Measurements from ENCODE around the gene DHX35. TPM values are rescaled to one million over a fixed set of nuclear protein-coding genes. Genes with fewer than 3 reads are reported as not detected.

Gene DHX35
- total RNA-seq, 1 experiment from 2014 or later, result 11.2 TPM

DNA sequence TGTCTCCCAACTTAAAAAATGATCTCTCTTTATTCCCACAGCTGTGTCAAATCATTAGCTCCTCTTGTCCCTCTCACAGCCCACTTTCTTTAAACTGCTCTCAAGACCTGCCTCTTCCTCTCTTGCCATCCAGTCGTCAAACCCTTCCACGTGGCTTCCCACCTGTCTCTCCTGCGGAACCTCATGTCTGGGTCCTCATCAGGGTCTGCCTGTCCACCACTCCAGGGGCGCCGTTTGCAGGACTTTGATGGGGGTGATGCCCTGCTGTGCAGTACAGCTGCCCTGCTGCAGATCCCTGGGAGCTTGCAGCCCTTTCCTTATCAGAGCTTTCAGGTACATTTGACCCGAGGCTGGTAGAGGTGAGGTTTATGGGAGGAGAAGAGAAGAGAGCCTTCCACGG lies 114.8 kb downstream of the DHX35 start:
- no TSS peak for BruUV-seq (replicated peaks)
- TF ChIP-seq FOSL1 (IDR thresholded peaks at IDR 0.05; ENCODE audit: low read depth) (no peak), SIN3A (IDR thresholded peaks at IDR 0.05; ENCODE audit: low read depth) (no peak), TCF7L2 (IDR thresholded peaks at IDR 0.05; ENCODE audit: borderline replicate concordance, extremely low read depth, insufficient read depth, insufficient read length) (no peak), EZH2phosphoT487 (IDR thresholded peaks at IDR 0.05; ENCODE audit: borderline replicate concordance) (no peak), EZH2 (IDR thresholded peaks at IDR 0.05) (no peak), RAD21 (IDR thresholded peaks at IDR 0.05; ENCODE audit: low read depth) (no peak)
- RAD21 ChIA-PET (ENCODE audit: low non-redundant PET in 1 of 2, low total read pairs in 2 of 2, uncharacterized antibody in 2 of 2, unreplicated experiment in 2 of 2), result no interaction called here
- Histone ChIP-seq H3K36me3 (ENCODE audit: control insufficient read depth in 1 of 2, insufficient read depth in 2 of 2, low read length in 2 of 2) (no peaks in the 10 kb centered on the region), H3K9ac (ENCODE audit: low read length) (no peak overlapping the region), H3K4me2 (ENCODE audit: low read length) (no peak overlapping the region), H2AFZ (ENCODE audit: low read depth, low read length, poor library complexity, severe bottlenecking) (no peak overlapping the region), H3K9me2 (ENCODE audit: insufficient read depth) (no peaks in the 10 kb centered on the region), H3K4me3 (replicated peaks in 1 of 2; ENCODE audit: low read depth in 1 of 2, low read length in 2 of 2) (no peak overlapping the region), H3K9me3 (ENCODE audit: control insufficient read depth in 1 of 2, insufficient read depth in 1 of 2, low read depth in 1 of 2, low read length in 2 of 2) (no peaks in the 10 kb centered on the region), H3K79me2 (ENCODE audit: insufficient read depth, low read length) (no peaks in the 10 kb centered on the region), H3K27ac (ENCODE audit: low read depth, low read length) (no peak overlapping the region), H3K27me3 (ENCODE audit: insufficient read depth, low read length) (no peaks in the 10 kb centered on the region), H4K20me1 (ENCODE audit: insufficient read depth) (no peaks in the 10 kb centered on the region), H3K4me1 (ENCODE audit: control insufficient read depth in 1 of 2, insufficient read depth in 2 of 2, low read length in 2 of 2) (0 out of 4 replicates have a peak, but pooled peaks cover 0 to 7% of the 10 kb centered on the region in 2 experiments)
- no peak for ATAC-seq
- POLR2A ChIA-PET, result no interaction called here
- CTCF ChIA-PET, result interaction anchor here (0.9 to 1.7 kb wide), 2 partner anchors 27 to 28 kb away, joined by 3 read pairs; no protein-coding TSS in a partner anchor
- no peak for DNase-seq (ENCODE audit: low read depth, low spot score)
- intact Hi-C loops (cut with micrococcal nuclease), result no loop called here

DNA sequence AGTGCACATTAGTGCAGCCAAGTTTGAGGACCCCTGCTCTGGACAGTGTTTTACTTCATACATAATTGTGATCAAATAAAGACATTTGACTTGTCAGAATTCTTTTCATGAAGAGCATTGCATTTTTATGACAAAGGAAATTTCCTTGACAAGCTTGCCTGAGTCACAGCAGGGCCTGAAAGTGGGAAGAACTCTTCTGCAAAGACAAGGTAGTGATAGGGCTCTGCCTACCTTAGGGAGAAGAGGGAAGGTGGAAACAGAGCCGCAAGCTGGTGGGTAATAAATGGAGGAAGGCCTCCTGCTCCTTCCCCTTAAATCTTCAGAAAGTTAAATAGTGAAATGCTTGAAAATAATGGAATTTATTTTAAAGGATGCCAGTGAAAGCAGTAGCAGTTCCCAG lies 118.2 kb downstream of the DHX35 start:
- RAD21 ChIA-PET (ENCODE audit: low non-redundant PET in 1 of 2, low total read pairs in 2 of 2, uncharacterized antibody in 2 of 2, unreplicated experiment in 2 of 2), result no interaction called here

More for the DNA sequence above, 118.2 kb downstream of the DHX35 start:
- TF ChIP-seq SIN3A (IDR thresholded peaks at IDR 0.05; ENCODE audit: low read depth) (no peak), POLR2A (IDR thresholded peaks at IDR 0.05; ENCODE audit: borderline replicate concordance, extremely low read depth, insufficient read depth, insufficient read length) (no peak), SRF (IDR thresholded peaks at IDR 0.05; ENCODE audit: low read depth) (no peak), CEBPB (IDR thresholded peaks at IDR 0.05; ENCODE audit: low read depth) (no peak), FOSL1 (IDR thresholded peaks at IDR 0.05; ENCODE audit: low read depth) (no peak), POLR2AphosphoS5 (IDR thresholded peaks at IDR 0.05; ENCODE audit: low read depth, low read length) (no peak), TCF7L2 (IDR thresholded peaks at IDR 0.05; ENCODE audit: borderline replicate concordance, extremely low read depth, insufficient read depth, insufficient read length) (no peak)
- TF ChIP-seq, protein P1, sequence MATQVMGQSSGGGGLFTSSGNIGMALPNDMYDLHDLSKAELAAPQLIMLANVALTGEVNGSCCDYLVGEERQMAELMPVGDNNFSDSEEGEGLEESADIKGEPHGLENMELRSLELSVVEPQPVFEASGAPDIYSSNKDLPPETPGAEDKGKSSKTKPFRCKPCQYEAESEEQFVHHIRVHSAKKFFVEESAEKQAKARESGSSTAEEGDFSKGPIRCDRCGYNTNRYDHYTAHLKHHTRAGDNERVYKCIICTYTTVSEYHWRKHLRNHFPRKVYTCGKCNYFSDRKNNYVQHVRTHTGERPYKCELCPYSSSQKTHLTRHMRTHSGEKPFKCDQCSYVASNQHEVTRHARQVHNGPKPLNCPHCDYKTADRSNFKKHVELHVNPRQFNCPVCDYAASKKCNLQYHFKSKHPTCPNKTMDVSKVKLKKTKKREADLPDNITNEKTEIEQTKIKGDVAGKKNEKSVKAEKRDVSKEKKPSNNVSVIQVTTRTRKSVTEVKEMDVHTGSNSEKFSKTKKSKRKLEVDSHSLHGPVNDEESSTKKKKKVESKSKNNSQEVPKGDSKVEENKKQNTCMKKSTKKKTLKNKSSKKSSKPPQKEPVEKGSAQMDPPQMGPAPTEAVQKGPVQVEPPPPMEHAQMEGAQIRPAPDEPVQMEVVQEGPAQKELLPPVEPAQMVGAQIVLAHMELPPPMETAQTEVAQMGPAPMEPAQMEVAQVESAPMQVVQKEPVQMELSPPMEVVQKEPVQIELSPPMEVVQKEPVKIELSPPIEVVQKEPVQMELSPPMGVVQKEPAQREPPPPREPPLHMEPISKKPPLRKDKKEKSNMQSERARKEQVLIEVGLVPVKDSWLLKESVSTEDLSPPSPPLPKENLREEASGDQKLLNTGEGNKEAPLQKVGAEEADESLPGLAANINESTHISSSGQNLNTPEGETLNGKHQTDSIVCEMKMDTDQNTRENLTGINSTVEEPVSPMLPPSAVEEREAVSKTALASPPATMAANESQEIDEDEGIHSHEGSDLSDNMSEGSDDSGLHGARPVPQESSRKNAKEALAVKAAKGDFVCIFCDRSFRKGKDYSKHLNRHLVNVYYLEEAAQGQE (IDR thresholded peaks at IDR 0.05; ENCODE audit: low read depth), result no peak
- TF ChIP-seq, protein P2, sequence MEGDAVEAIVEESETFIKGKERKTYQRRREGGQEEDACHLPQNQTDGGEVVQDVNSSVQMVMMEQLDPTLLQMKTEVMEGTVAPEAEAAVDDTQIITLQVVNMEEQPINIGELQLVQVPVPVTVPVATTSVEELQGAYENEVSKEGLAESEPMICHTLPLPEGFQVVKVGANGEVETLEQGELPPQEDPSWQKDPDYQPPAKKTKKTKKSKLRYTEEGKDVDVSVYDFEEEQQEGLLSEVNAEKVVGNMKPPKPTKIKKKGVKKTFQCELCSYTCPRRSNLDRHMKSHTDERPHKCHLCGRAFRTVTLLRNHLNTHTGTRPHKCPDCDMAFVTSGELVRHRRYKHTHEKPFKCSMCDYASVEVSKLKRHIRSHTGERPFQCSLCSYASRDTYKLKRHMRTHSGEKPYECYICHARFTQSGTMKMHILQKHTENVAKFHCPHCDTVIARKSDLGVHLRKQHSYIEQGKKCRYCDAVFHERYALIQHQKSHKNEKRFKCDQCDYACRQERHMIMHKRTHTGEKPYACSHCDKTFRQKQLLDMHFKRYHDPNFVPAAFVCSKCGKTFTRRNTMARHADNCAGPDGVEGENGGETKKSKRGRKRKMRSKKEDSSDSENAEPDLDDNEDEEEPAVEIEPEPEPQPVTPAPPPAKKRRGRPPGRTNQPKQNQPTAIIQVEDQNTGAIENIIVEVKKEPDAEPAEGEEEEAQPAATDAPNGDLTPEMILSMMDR (IDR thresholded peaks at IDR 0.05 in 2 of 3, conservative IDR thresholded peaks at IDR 0.05 in 1 of 3; ENCODE audit: borderline replicate concordance in 1 of 3, insufficient read depth in 1 of 3, low read depth in 2 of 3, low read length in 2 of 3), result no peak
- Histone ChIP-seq H3K4me1 (ENCODE audit: control insufficient read depth in 1 of 2, insufficient read depth in 2 of 2, low read length in 2 of 2) (0 out of 4 replicates have a peak, but pooled peaks cover 0 to 7% of the 10 kb centered on the region in 2 experiments), H3K79me2 (ENCODE audit: insufficient read depth, low read length) (no peaks in the 10 kb centered on the region), H3K9ac (ENCODE audit: low read length) (no peak overlapping the region), H3K27ac (ENCODE audit: low read depth, low read length) (no peak overlapping the region), H3K9me2 (ENCODE audit: insufficient read depth) (no peaks in the 10 kb centered on the region), H2AFZ (ENCODE audit: low read depth, low read length, poor library complexity, severe bottlenecking) (no peak overlapping the region), H3K4me2 (ENCODE audit: low read length) (no peak overlapping the region), H3K27me3 (ENCODE audit: insufficient read depth, low read length) (peaks cover 6% of the 10 kb centered on the region; the same call in 1 of the 2 replicates), H3K9me3 (ENCODE audit: control insufficient read depth in 1 of 2, insufficient read depth in 1 of 2, low read depth in 1 of 2, low read length in 2 of 2) (no peaks in the 10 kb centered on the region), H4K20me1 (ENCODE audit: insufficient read depth) (no peaks in the 10 kb centered on the region), H3K4me3 (replicated peaks in 1 of 2; ENCODE audit: low read depth in 1 of 2, low read length in 2 of 2) (no peak overlapping the region), H3K36me3 (ENCODE audit: control insufficient read depth in 1 of 2, insufficient read depth in 2 of 2, low read length in 2 of 2) (no peaks in the 10 kb centered on the region)
- POLR2A ChIA-PET, result no interaction called here
- no TSS peak for BruUV-seq (replicated peaks)
- no peak for ATAC-seq
- DNase-seq (ENCODE audit: low read depth, low spot score), result no peak
- intact Hi-C loops (cut with micrococcal nuclease), result no loop called here
- CTCF ChIA-PET, result interaction anchor here (0.7 to 2.8 kb wide), 6 partner anchors 10 to 1154 kb away, joined by 3 to 29 read pairs (median 4); no protein-coding TSS in a partner anchor

Measured in HCT116 (cell line).